GM12878 (cell line): ENCODE results near the gene RPRD1B. TPM values are rescaled to one million over a fixed set of nuclear protein-coding genes. Genes with fewer than 3 reads are reported as not detected.

ENCODE experiments used
- ATAC-seq: fragments of 200-7000 bp; cut with Tn5 transposase; 3 replicates; pipeline ENCODE4 v1.9.1; 2020; ENCODE audit warnings: mild to moderate bottlenecking, moderate library complexity
- BruUV-seq: library from RNA; stranded (reverse); fragments of 400-500 nt; replicated peaks from 2 replicates; lab custom pipeline; 2021; lab: Mats Ljungman, UMichigan
- CTCF ChIA-PET: fragments of 300-600 bp; sonication (Branson Sonifier 250); formaldehyde crosslinking; extraction: SDS; loops from one replicate; lab custom pipeline; 2021; ENCODE audit warnings: inconsistent platforms; lab: Yijun Ruan, JAX
- POLR2A ChIA-PET: fragments of 350-600 bp; formaldehyde crosslinking; extraction: SDS; loops from one replicate; lab custom pipeline; 2021; ENCODE audit warnings: inconsistent platforms; lab: Charles Lee
- RAD21 ChIA-PET: fragments of 300-600 bp; sonication (Branson Sonifier 250); formaldehyde crosslinking; loops from one replicate; lab custom pipeline; 2023; ENCODE audit warnings: antibody characterized with exemption; ENCODE audit not compliant: unreplicated experiment; lab: Charles Lee
- SMC1A ChIA-PET: fragments of 300-600 bp; sonication (Branson Sonifier 250); formaldehyde crosslinking; loops from one replicate; lab custom pipeline; 2023; ENCODE audit not compliant: unreplicated experiment, uncharacterized antibody; lab: Charles Lee
- DNase-seq: peaks from one replicate; pipeline ENCODE4 v3.0.0-alpha.2; 2011; ENCODE audit warnings: low read depth, low spot score
- FAIRE-seq: peaks from 3 replicates; lab custom pipeline; 2011; peaks lifted over from hg19 to GRCh38; lab: Jason Lieb, UNC
- H2AFZ ChIP-seq: 2 replicates; pipeline ENCODE4 v1.6.0; 2011; ENCODE audit warnings: low read depth, low read length, control low read depth; ENCODE audit not compliant: control insufficient read depth
- H3K27ac ChIP-seq: 2 replicates; pipeline ENCODE4 v1.5.1; 2011; ENCODE audit warnings: control low read depth; ENCODE audit not compliant: control insufficient read depth, insufficient read depth
- H3K27me3 ChIP-seq, 2 experiments: replicated peaks in 1 of 2; 2 replicates each; pipeline versions ENCODE4 v1.6.0 to v1.6.1; 2011; ENCODE audit warnings: low read length in 1 of 2; ENCODE audit not compliant: control insufficient read depth in 2 of 2, insufficient read depth in 2 of 2
- H3K36me3 ChIP-seq, 2 experiments: 2 replicates each; pipeline ENCODE4 v1.5.1; 2011; ENCODE audit warnings: low read length in 1 of 2; ENCODE audit not compliant: control insufficient read depth in 2 of 2, insufficient read depth in 2 of 2
- H3K4me1 ChIP-seq: 2 replicates; pipeline ENCODE4 v1.6.1; 2011; ENCODE audit warnings: mild to moderate bottlenecking, low read length, moderate library complexity, mixed read lengths; ENCODE audit not compliant: control insufficient read depth, insufficient read depth
- H3K4me2 ChIP-seq: 2 replicates; pipeline ENCODE4 v1.6.0; 2011; ENCODE audit warnings: control low read depth; ENCODE audit not compliant: control insufficient read depth, insufficient read depth
- H3K4me3 ChIP-seq: fragments of 200-600 bp; sonication (generic); 2 replicates; pipeline ENCODE4 v1.5.1; 2016
- H3K79me2 ChIP-seq: 2 replicates; pipeline ENCODE4 v1.6.0; 2011; ENCODE audit warnings: low read length; ENCODE audit not compliant: control insufficient read depth, insufficient read depth
- H3K9ac ChIP-seq: 2 replicates; pipeline ENCODE4 v1.8.0; 2011; ENCODE audit warnings: low read length, control low read depth, mixed read lengths; ENCODE audit not compliant: control insufficient read depth, insufficient read depth
- H3K9me3 ChIP-seq: replicated peaks from 3 replicates; pipeline ENCODE4 v1.5.1; 2011; ENCODE audit warnings: mild to moderate bottlenecking, low read length; ENCODE audit not compliant: control insufficient read depth, insufficient read depth
- H4K20me1 ChIP-seq: 2 replicates; pipeline ENCODE4 v1.6.0; 2011; ENCODE audit not compliant: control insufficient read depth, insufficient read depth
- GABPA ChIP-seq: IDR thresholded peaks from 2 replicates; pipeline ENCODE4 v1.6.1; 2014; ENCODE audit warnings: antibody characterized with exemption, low read depth, mild to moderate bottlenecking, inconsistent platforms
- ZBTB11 ChIP-seq: fragments of 450-650 bp; formaldehyde crosslinking; IDR thresholded peaks from 2 replicates; pipeline ENCODE4 v1.5.0; 2022; ENCODE audit warnings: mild to moderate bottlenecking, missing genetic modification characterization
- WGBS: methylation state at CpG from one replicate; pipeline ENCODE4 v1.1.6; 2016; ENCODE audit warnings: low lambda C conversion rate; ENCODE audit not compliant: insufficient replicate concordance, insufficient coverage; ENCODE audit errors: missing lambda C conversion rate; 5-methylcytosine and 5-hydroxymethylcytosine counted together
- in situ Hi-C: fragments of 300-500 bp; cut with MboI; formaldehyde crosslinking; loops from 9 replicates; pipeline ENCODE4 v1.14.3; 2018; ENCODE audit warnings: mixed read lengths
- intact Hi-C: fragments of 100-400 bp; cut with micrococcal nuclease; formaldehyde crosslinking; loops from one replicate; pipeline ENCODE4 v1.14.2; 2022; ENCODE audit not compliant: unreplicated experiment
- polyA plus RNA-seq, 11 experiments: library from polyadenylated mRNA; depleted of rRNA in 4 of 11; unstranded in 6 of 11; stranded (reverse) in 5 of 11; fragments of >200 nt; fragmentation: Nextera tagmentation in 4 of 11; fragmentation: Illumina TruSeq in 1 of 11; extraction: Ambion mirVana in 4 of 11; extraction: Trizol in 1 of 11; gene quantifications; 1 replicate in 1 of 11; 2 replicates in 10 of 11; pipeline versions ENCODE4 v1.2.1 to v1.2.3, GENCODE V29; 2011 to 2016; ENCODE audit warnings: inconsistent platforms in 2 of 11, missing spikeins in 2 of 11, low read depth in 1 of 11
- small RNA-seq: library from RNA; depleted of rRNA; stranded (forward); fragments of <200 nt; gene quantifications from one replicate; pipeline ENCODE3, GENCODE V24; 2014
- total RNA-seq, 4 experiments: library from RNA; depleted of rRNA in 3 of 4; stranded (reverse); fragments of >200 nt in 3 of 4; fragmentation: Illumina TruSeq in 1 of 4; extraction: Trizol in 1 of 4; gene quantifications; 2 replicates each; pipeline versions ENCODE4 v1.2.1 to v1.2.3, GENCODE V29; 2013 to 2021
- TF ChIP-seq, protein P1 (sequence below): IDR thresholded peaks from 2 replicates; pipeline ENCODE4 v1.6.1; 2011; ENCODE audit warnings: borderline replicate concordance, low read depth, mild to moderate bottlenecking, moderate library complexity, mixed read lengths, low read length; ENCODE audit not compliant: insufficient read depth; ENCODE audit errors: extremely low read length

Gene RPRD1B
- total and polyA plus RNA-seq, 10 of the 15 experiments (the other 5 are each of a cell fraction or from before 2014, with no cell fraction given): 5.2 to 40.2 (median 30.0) TPM

DNA sequence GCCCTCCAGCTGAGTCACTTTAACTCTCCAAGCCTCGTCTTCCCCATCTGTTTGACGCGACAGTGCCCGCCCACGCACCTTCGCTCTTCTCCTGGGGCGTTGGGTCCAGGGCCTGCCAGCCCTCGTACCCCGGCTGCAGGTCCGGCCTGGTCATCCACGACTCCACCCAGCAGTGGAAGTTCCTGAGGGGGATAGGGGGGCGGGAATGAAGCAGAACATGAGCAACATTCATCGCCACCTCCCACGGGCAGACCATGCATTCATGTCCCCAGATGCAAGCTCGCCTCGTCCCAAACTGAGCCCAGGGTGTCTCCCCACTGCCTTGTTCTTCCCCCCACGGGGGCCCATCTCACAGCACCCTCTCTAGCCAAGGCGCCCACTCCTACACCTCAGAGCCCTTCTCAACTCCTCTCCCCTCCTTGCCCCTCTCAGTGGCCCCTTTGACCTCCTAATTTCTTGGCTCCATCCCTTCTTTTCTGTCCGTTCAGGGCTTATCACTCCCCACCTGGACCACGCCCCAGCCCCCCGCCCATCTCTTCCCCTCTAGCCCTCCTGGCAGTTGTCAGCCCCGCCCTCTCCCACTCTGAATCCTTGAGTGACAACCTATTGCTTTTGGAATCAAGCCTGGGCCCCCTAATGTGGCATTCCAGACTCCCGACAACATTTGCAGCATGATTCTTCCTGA lies 107.8 kb downstream of the RPRD1B start:
- intact Hi-C loops: no loop called here
- no peak overlapping the region for H2AFZ ChIP-seq
- RAD21 ChIA-PET: no interaction called here
- no peaks in the 10 kb centered on the region for H3K79me2 ChIP-seq
- H3K4me2 ChIP-seq: no peak overlapping the region
- DNase-seq (no peak), FAIRE-seq (no peak), ATAC-seq (no peak)
- no peak overlapping the region for H3K27ac ChIP-seq
- in situ Hi-C loops: no loop called here
- no TSS peak for BruUV-seq
- H4K20me1 ChIP-seq: no peaks in the 10 kb centered on the region
- peaks cover 4% of the 10 kb centered on the region; the same call in 1 of the 2 replicates for H3K4me1 ChIP-seq
- POLR2A ChIA-PET: no interaction called here
- H3K27me3 ChIP-seq: no peaks in the 10 kb centered on the region; a peak in 1 of 4 replicates
- no peaks in the 10 kb centered on the region for H3K9me3 ChIP-seq
- no peak overlapping the region for H3K4me3 ChIP-seq
- TF ChIP-seq, protein P1, sequence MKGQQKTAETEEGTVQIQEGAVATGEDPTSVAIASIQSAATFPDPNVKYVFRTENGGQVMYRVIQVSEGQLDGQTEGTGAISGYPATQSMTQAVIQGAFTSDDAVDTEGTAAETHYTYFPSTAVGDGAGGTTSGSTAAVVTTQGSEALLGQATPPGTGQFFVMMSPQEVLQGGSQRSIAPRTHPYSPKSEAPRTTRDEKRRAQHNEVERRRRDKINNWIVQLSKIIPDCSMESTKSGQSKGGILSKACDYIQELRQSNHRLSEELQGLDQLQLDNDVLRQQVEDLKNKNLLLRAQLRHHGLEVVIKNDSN: no peak
- TF ChIP-seq GABPA (no peak), ZBTB11 (CRISPR knock-in tag) (no peak)
- TF ChIP-seq, all 136 proteins: peak for 0
- ChIA-PET CTCF (interaction anchor here (1.6 to 2.3 kb wide), 2 partner anchors 11 to 80 kb away, joined by 4 to 9 read pairs; no protein-coding TSS in a partner anchor), SMC1A (interaction anchor here (1.6 kb wide), 1 partner anchor 69 kb away, joined by 3 read pairs; no protein-coding TSS in a partner anchor)
- WGBS: 46% methylated on average over 15 of the region's 23 CpGs
- no peaks in the 10 kb centered on the region for H3K36me3 ChIP-seq
- no peak overlapping the region for H3K9ac ChIP-seq

Small RNAs within 50 kb of the gene (small RNA-seq; reads per million reads assigned to genes)
- not detected for gene RN7SL237P

Other genes starting within 250 kb of the RPRD1B start
- gene VSTM2L, start 130.6 kb upstream of the RPRD1B start, total RNA-seq (2014; rRNA removed): 0.65 and 1.3 TPM in 2 replicates
- 0.22 and 0.23 TPM in 2 replicates for gene VSTM2L, start 130.6 kb upstream of the RPRD1B start, total RNA-seq (2014; rRNA removed; fragmentation: Illumina TruSeq; extraction: Trizol)
- gene VSTM2L, start 130.6 kb upstream of the RPRD1B start, total RNA-seq (2021): 1.3 and 1.5 TPM in 2 replicates
- not detected in 2 replicates for gene VSTM2L, start 130.6 kb upstream of the RPRD1B start, polyA plus RNA-seq (2011; rRNA removed)
- gene VSTM2L, start 130.6 kb upstream of the RPRD1B start, polyA plus RNA-seq (2014; fragmentation: Illumina TruSeq; extraction: Trizol): 0.35 TPM in 1 of 2 replicates, not detected in the other
- under 1 TPM in 1 of 2 experiments, not detected in 1; 0.05 TPM for gene VSTM2L, start 130.6 kb upstream of the RPRD1B start, polyA plus RNA-seq (2014; fragmentation: Nextera tagmentation; extraction: Ambion mirVana)
- gene VSTM2L, start 130.6 kb upstream of the RPRD1B start, polyA plus RNA-seq (2014; rRNA removed): 0.67 and 0.90 TPM in 2 replicates
- under 1 TPM; 0.36 to 1.00 TPM for gene VSTM2L, start 130.6 kb upstream of the RPRD1B start, polyA plus RNA-seq (2016; fragmentation: Nextera tagmentation; extraction: Ambion mirVana)
- 24.1 and 26.9 TPM in 2 replicates for gene TTI1, start 290 bp upstream of the RPRD1B start, total RNA-seq (2014; rRNA removed)
- gene TTI1, start 290 bp upstream of the RPRD1B start, total RNA-seq (2014; rRNA removed; fragmentation: Illumina TruSeq; extraction: Trizol): 25.2 and 26.7 TPM in 2 replicates
- gene TTI1, start 290 bp upstream of the RPRD1B start, total RNA-seq (2021): 25.6 and 27.2 TPM in 2 replicates
- gene TTI1, start 290 bp upstream of the RPRD1B start, polyA plus RNA-seq (2011; rRNA removed): 23.1 and 24.0 TPM in 2 replicates
- 22.2 and 25.8 TPM in 2 replicates for gene TTI1, start 290 bp upstream of the RPRD1B start, polyA plus RNA-seq (2014; fragmentation: Illumina TruSeq; extraction: Trizol)
- gene TTI1, start 290 bp upstream of the RPRD1B start, polyA plus RNA-seq (2014; fragmentation: Nextera tagmentation; extraction: Ambion mirVana): 1 to 10 TPM; 5.3 to 5.5 TPM
- gene TTI1, start 290 bp upstream of the RPRD1B start, polyA plus RNA-seq (2014; rRNA removed): 18.1 and 19.8 TPM in 2 replicates
- gene TTI1, start 290 bp upstream of the RPRD1B start, polyA plus RNA-seq (2016; fragmentation: Nextera tagmentation; extraction: Ambion mirVana): 10 to 100 TPM; 39.8 to 44.6 TPM
- gene TGM2, start 131.5 kb downstream of the RPRD1B start, total RNA-seq (2014; rRNA removed): 0.85 and 0.87 TPM in 2 replicates
- gene TGM2, start 131.5 kb downstream of the RPRD1B start, total RNA-seq (2014; rRNA removed; fragmentation: Illumina TruSeq; extraction: Trizol): 0.45 and 0.51 TPM in 2 replicates
- gene TGM2, start 131.5 kb downstream of the RPRD1B start, total RNA-seq (2021): 1.2 and 1.8 TPM in 2 replicates
- 0.85 and 1.9 TPM in 2 replicates for gene TGM2, start 131.5 kb downstream of the RPRD1B start, polyA plus RNA-seq (2011; rRNA removed)
- 0.30 and 0.54 TPM in 2 replicates for gene TGM2, start 131.5 kb downstream of the RPRD1B start, polyA plus RNA-seq (2014; fragmentation: Illumina TruSeq; extraction: Trizol)
- under 1 TPM; 0.11 to 0.16 TPM for gene TGM2, start 131.5 kb downstream of the RPRD1B start, polyA plus RNA-seq (2014; fragmentation: Nextera tagmentation; extraction: Ambion mirVana)
- 0.68 and 1.1 TPM in 2 replicates for gene TGM2, start 131.5 kb downstream of the RPRD1B start, polyA plus RNA-seq (2014; rRNA removed)
- under 1 TPM; 0.25 to 0.47 TPM for gene TGM2, start 131.5 kb downstream of the RPRD1B start, polyA plus RNA-seq (2016; fragmentation: Nextera tagmentation; extraction: Ambion mirVana)
- gene KIAA1755, start 227.0 kb downstream of the RPRD1B start, total RNA-seq (2014; rRNA removed): not detected in 2 replicates
- gene KIAA1755, start 227.0 kb downstream of the RPRD1B start, total RNA-seq (2014; rRNA removed; fragmentation: Illumina TruSeq; extraction: Trizol): not detected in 2 replicates
- gene KIAA1755, start 227.0 kb downstream of the RPRD1B start, total RNA-seq (2021): not detected in 2 replicates
- gene KIAA1755, start 227.0 kb downstream of the RPRD1B start, polyA plus RNA-seq (2011; rRNA removed): not detected in 2 replicates
- gene KIAA1755, start 227.0 kb downstream of the RPRD1B start, polyA plus RNA-seq (2014; fragmentation: Illumina TruSeq; extraction: Trizol): not detected in 2 replicates
- gene KIAA1755, start 227.0 kb downstream of the RPRD1B start, polyA plus RNA-seq (2014; fragmentation: Nextera tagmentation; extraction: Ambion mirVana): not detected
- gene KIAA1755, start 227.0 kb downstream of the RPRD1B start, polyA plus RNA-seq (2014; rRNA removed): not detected in 2 replicates
- not detected for gene KIAA1755, start 227.0 kb downstream of the RPRD1B start, polyA plus RNA-seq (2016; fragmentation: Nextera tagmentation; extraction: Ambion mirVana)